H1 (cell line): ENCODE measurements around the gene CRYBG1. TPM values are rescaled to one million over a fixed set of nuclear protein-coding genes. Genes with fewer than 3 reads are reported as not detected.

Experiments
- CTCF ChIA-PET: fragments of 300-600 bp; sonication (Branson Sonifier 250); formaldehyde crosslinking; loops from one replicate; lab custom pipeline; 2021; ENCODE audit not compliant: partially characterized antibody; lab: Charles Lee
- POLR2A ChIA-PET: fragments of 300-600 bp; sonication (Branson Sonifier 250); formaldehyde crosslinking; loops from one replicate; lab custom pipeline; 2021; ENCODE audit warnings: inconsistent platforms; ENCODE audit not compliant: partially characterized antibody; lab: Charles Lee
- DNase-seq, 2 experiments: peaks; one replicate each; pipeline versions ENCODE4 v3.0.0 to v3.0.0-alpha.2; 2010 to 2022; ENCODE audit warnings: low spot score in 2 of 2, low read depth in 1 of 2, mixed read lengths in 1 of 2
- FAIRE-seq: peaks from 2 replicates; lab custom pipeline; 2011; peaks lifted over from hg19 to GRCh38; lab: Jason Lieb, UNC
- H2AFZ ChIP-seq: 2 replicates; pipeline ENCODE4 v1.8.1; 2012; ENCODE audit warnings: low read length, inconsistent platforms
- H2AK5ac ChIP-seq: 2 replicates; pipeline ENCODE4 v1.6.1; 2013; ENCODE audit warnings: low read depth, low read length
- H2BK120ac ChIP-seq: replicated peaks from 2 replicates; pipeline ENCODE3; 2013; ENCODE audit warnings: low read depth, low read length, inconsistent platforms
- H2BK12ac ChIP-seq: 2 replicates; pipeline ENCODE4 v1.6.1; 2013; ENCODE audit warnings: low read depth, low read length
- H2BK15ac ChIP-seq: 2 replicates; pipeline ENCODE4 v1.6.1; 2013; ENCODE audit warnings: low read length
- H2BK20ac ChIP-seq: 2 replicates; pipeline ENCODE4 v1.6.1; 2013; ENCODE audit warnings: low read length
- H2BK5ac ChIP-seq: 2 replicates; pipeline ENCODE4 v1.6.1; 2013; ENCODE audit warnings: low read depth, low read length
- H3K14ac ChIP-seq: 2 replicates; pipeline ENCODE4 v1.6.1; 2013; ENCODE audit warnings: inconsistent platforms; ENCODE audit not compliant: insufficient read length
- H3K18ac ChIP-seq: 2 replicates; pipeline ENCODE4 v1.6.1; 2013; ENCODE audit warnings: low read length; ENCODE audit errors: extremely low read depth
- H3K23ac ChIP-seq: 2 replicates; pipeline ENCODE4 v1.6.1; 2013; ENCODE audit warnings: inconsistent platforms; ENCODE audit not compliant: insufficient read length
- H3K23me2 ChIP-seq: 2 replicates; pipeline ENCODE4 v1.6.1; 2013; ENCODE audit warnings: low read depth, low read length
- H3K27ac ChIP-seq: 2 replicates; pipeline ENCODE4 v1.6.1; 2011; ENCODE audit warnings: low read depth, low read length, inconsistent platforms
- H3K27me3 ChIP-seq, 4 experiments: replicated peaks in 1 of 4; 1 replicate in 1 of 4; 2 replicates in 3 of 4; pipeline versions ENCODE4 v1.6.1 to v1.8.1; 2011 to 2013; ENCODE audit warnings: low read length in 3 of 4, mild to moderate bottlenecking in 3 of 4, inconsistent platforms in 2 of 4, mixed read lengths in 2 of 4, moderate library complexity in 1 of 4; ENCODE audit not compliant: control insufficient read depth in 3 of 4, insufficient read depth in 3 of 4; ENCODE audit errors: extremely low read depth in 1 of 4
- H3K36me3 ChIP-seq, 4 experiments: 2 replicates each; pipeline versions ENCODE4 v1.6.1 to v1.8.1; 2011 to 2013; ENCODE audit warnings: mild to moderate bottlenecking in 4 of 4, low read length in 3 of 4, moderate library complexity in 2 of 4, control low read depth in 1 of 4, inconsistent platforms in 1 of 4; ENCODE audit not compliant: insufficient read depth in 4 of 4, control insufficient read depth in 2 of 4
- H3K4ac ChIP-seq: replicated peaks from 2 replicates; pipeline ENCODE3; 2013; ENCODE audit warnings: low read length, low read depth, mixed read lengths, inconsistent platforms; ENCODE audit not compliant: insufficient read length
- H3K4me1 ChIP-seq, 4 experiments: replicated peaks in 1 of 4; 1 replicate in 1 of 4; 2 replicates in 3 of 4; pipeline versions ENCODE4 v1.6.1 to v1.8.1; 2011 to 2013; ENCODE audit warnings: low read length in 3 of 4, inconsistent platforms in 2 of 4, mixed read lengths in 1 of 4; ENCODE audit not compliant: insufficient read depth in 4 of 4, control insufficient read depth in 3 of 4
- H3K4me2 ChIP-seq, 2 experiments: 2 replicates each; pipeline versions ENCODE4 v1.6.1 to v1.8.1; 2011 to 2013; ENCODE audit warnings: low read depth in 2 of 2, low read length in 2 of 2, control low read depth in 1 of 2, inconsistent platforms in 1 of 2, mild to moderate bottlenecking in 1 of 2; ENCODE audit not compliant: insufficient read depth in 1 of 2
- H3K4me3 ChIP-seq, 4 experiments: fragments of 200-600, 300-600 bp in 1 of 4; sonication (generic), shearing (Covaris generic), sonication (Bioruptor Twin) in 1 of 4; 2 replicates each; pipeline versions ENCODE4 v1.5.1 to v1.8.1; 2011 to 2016; ENCODE audit warnings: low read length in 4 of 4, low read depth in 3 of 4, control low read depth in 2 of 4, inconsistent platforms in 2 of 4, mild to moderate bottlenecking in 2 of 4, mixed read lengths in 1 of 4, moderate library complexity in 1 of 4; ENCODE audit not compliant: insufficient read depth in 2 of 4; ENCODE audit errors: extremely low read depth in 1 of 4
- H3K56ac ChIP-seq: replicated peaks from 2 replicates; pipeline ENCODE3; 2013; ENCODE audit warnings: low read depth, mild to moderate bottlenecking, mixed read lengths, low read length, inconsistent platforms; ENCODE audit not compliant: insufficient read length
- H3K79me1 ChIP-seq: 2 replicates; pipeline ENCODE4 v1.6.1; 2013; ENCODE audit warnings: low read depth, low read length, control low read depth
- H3K79me2 ChIP-seq, 2 experiments: 2 replicates each; pipeline versions ENCODE4 v1.6.1 to v1.8.1; 2012 to 2013; ENCODE audit warnings: low read length in 2 of 2, mild to moderate bottlenecking in 2 of 2, inconsistent platforms in 1 of 2; ENCODE audit not compliant: insufficient read depth in 2 of 2, control insufficient read depth in 1 of 2
- H3K9ac ChIP-seq, 4 experiments: replicated peaks in 1 of 4; 1 replicate in 1 of 4; 2 replicates in 3 of 4; pipeline versions ENCODE4 v1.6.1 to v1.8.1; 2011 to 2013; ENCODE audit warnings: low read depth in 3 of 4, low read length in 3 of 4, control low read depth in 2 of 4, mild to moderate bottlenecking in 2 of 4, moderate library complexity in 2 of 4, inconsistent platforms in 1 of 4; ENCODE audit errors: extremely low read depth in 1 of 4
- H3K9me3 ChIP-seq, 2 experiments: 2 replicates each; pipeline versions ENCODE4 v1.6.1 to v1.8.1; 2012 to 2013; ENCODE audit warnings: mild to moderate bottlenecking in 2 of 2, moderate library complexity in 2 of 2, control low read depth in 1 of 2, inconsistent platforms in 1 of 2, low read depth in 1 of 2, low read length in 1 of 2, mixed read lengths in 1 of 2; ENCODE audit not compliant: insufficient read depth in 2 of 2
- H4K20me1 ChIP-seq, 2 experiments: replicated peaks in 1 of 2; 2 replicates each; pipeline versions ENCODE3 to v1.8.1; 2011 to 2013; ENCODE audit warnings: inconsistent platforms in 2 of 2, low read length in 2 of 2, mild to moderate bottlenecking in 1 of 2; ENCODE audit not compliant: insufficient read depth in 2 of 2, control insufficient read depth in 1 of 2
- H4K5ac ChIP-seq: 2 replicates; pipeline ENCODE4 v1.6.1; 2013; ENCODE audit warnings: low read length, low read depth, mixed read lengths, inconsistent platforms; ENCODE audit not compliant: insufficient read length
- H4K8ac ChIP-seq: 2 replicates; pipeline ENCODE4 v1.8.0; 2013; ENCODE audit warnings: mild to moderate bottlenecking, moderate library complexity, low read length, inconsistent platforms; ENCODE audit not compliant: insufficient read depth; ENCODE audit errors: extremely low read depth
- H4K91ac ChIP-seq: replicated peaks from 2 replicates; pipeline ENCODE3; 2013; ENCODE audit warnings: low read length, mixed read lengths, inconsistent platforms; ENCODE audit not compliant: insufficient read length
- BCL11A ChIP-seq, 2 experiments: IDR thresholded peaks; one replicate each; pipeline ENCODE4 v1.6.1; 2011; ENCODE audit warnings: low read depth in 2 of 2, low read length in 2 of 2, mild to moderate bottlenecking in 2 of 2
- CBX8 ChIP-seq: fragments of 300-800, 300-1000 bp; sonication (generic); IDR thresholded peaks from 2 replicates; pipeline ENCODE4 v1.7.1; 2016; ENCODE audit warnings: low read depth, low read length, borderline replicate concordance
- GTF2F1 ChIP-seq: IDR thresholded peaks from 2 replicates; pipeline ENCODE4 v1.6.1; 2012; ENCODE audit warnings: low read depth, low read length, improper control_type of control experiment, borderline replicate concordance
- KDM5A ChIP-seq: fragments of 200-600 bp; IDR thresholded peaks from 2 replicates; pipeline ENCODE4 v1.7.1; 2012; ENCODE audit warnings: mild to moderate bottlenecking, low read length, inconsistent platforms, mixed read lengths
- MAX ChIP-seq: IDR thresholded peaks from 2 replicates; pipeline ENCODE4 v1.6.1; 2012; ENCODE audit warnings: inconsistent platforms
- PHF8 ChIP-seq: fragments of 200-600 bp; sonication (generic); conservative IDR thresholded peaks from 2 replicates; pipeline ENCODE4 v1.7.1; 2012; ENCODE audit warnings: low read depth, mild to moderate bottlenecking, inconsistent platforms, low read length, moderate library complexity
- RXRA ChIP-seq: IDR thresholded peaks from 2 replicates; pipeline ENCODE4 v1.6.1; 2011; ENCODE audit warnings: low read depth, mild to moderate bottlenecking, low read length, moderate library complexity; ENCODE audit not compliant: insufficient read depth
- SIRT6 ChIP-seq: IDR thresholded peaks from one replicate; pipeline ENCODE4 v1.7.1; 2012; ENCODE audit warnings: low read length, inconsistent platforms
- SRF ChIP-seq: IDR thresholded peaks from 2 replicates; pipeline ENCODE4 v1.6.1; 2011; ENCODE audit warnings: mild to moderate bottlenecking, low read depth, low read length, moderate library complexity
- TAF1 ChIP-seq: IDR thresholded peaks from 2 replicates; pipeline ENCODE4 v1.6.1; 2011; ENCODE audit warnings: mild to moderate bottlenecking, low read depth, low read length
- ZNF274 ChIP-seq: IDR thresholded peaks from 2 replicates; pipeline ENCODE4 v1.7.0; 2012; ENCODE audit warnings: low read length, borderline replicate concordance; ENCODE audit errors: extremely low read depth
- WGBS, 2 experiments: shearing (Covaris generic) in 1 of 2; methylation state at CpG; one replicate each; pipeline versions ENCODE4 v1.1.6 to v1.1.7; 2013 to 2015; ENCODE audit warnings: low lambda C conversion rate in 2 of 2, mixed read lengths in 2 of 2, inconsistent platforms in 1 of 2, low coverage in 1 of 2, missing lambda C conversion rate in 1 of 2; ENCODE audit not compliant: insufficient replicate concordance in 2 of 2, insufficient coverage in 1 of 2, insufficient read length in 1 of 2; ENCODE audit errors: extremely low coverage in 1 of 2, missing lambda C conversion rate in 1 of 2; 5-methylcytosine and 5-hydroxymethylcytosine counted together
- polyA plus RNA-seq, 7 experiments: library from polyadenylated mRNA; depleted of rRNA in 3 of 7; stranded (reverse) in 5 of 7; unstranded in 2 of 7; fragments of >200 nt in 5 of 7; fragments of 200-250 nt in 2 of 7; gene quantifications; 1 replicate in 5 of 7; 2 replicates in 1 of 7; 4 replicates in 1 of 7; pipeline versions ENCODE4 v1.2.1 to v1.2.3, GENCODE V29; 2011 to 2013; ENCODE audit warnings: missing spikeins in 2 of 7, mixed read lengths in 2 of 7
- total RNA-seq: library from RNA; stranded (reverse); fragmentation: NEBNext Ultra II Directional; extraction: Animal tissue kit (Norgen Biotek cat#: 25700); gene quantifications from 2 replicates; pipeline ENCODE4 v1.2.1, GENCODE V29; 2021

The CRYBG1 gene
- total and polyA plus RNA-seq, 2 of the 8 experiments (the other 6 are each of a cell fraction or from before 2014, with no cell fraction given) = 2.2 to 11.6 TPM

- H3K9ac ChIP-seq = no peak overlapping the region
- H3K18ac ChIP-seq = no peak overlapping the region; the same call in 1 of the 2 replicates
- H3K9me3 ChIP-seq = no peaks in the 10 kb centered on the region
- H2AFZ ChIP-seq = no peak overlapping the region
- H2AK5ac ChIP-seq = no peak overlapping the region
- H3K56ac ChIP-seq = no peak overlapping the region
- FAIRE-seq (no peak), DNase-seq (no peak)
- no peaks in the 10 kb centered on the region for H3K23me2 ChIP-seq
- H3K79me2 ChIP-seq = no peaks in the 10 kb centered on the region
- ChIA-PET POLR2A (no interaction called here), CTCF (interaction anchor here (1.0 to 1.4 kb wide), 4 partner anchors 21 to 78 kb away, joined by 3 to 4 read pairs (median 4); no protein-coding TSS in a partner anchor)
- no peak overlapping the region for H3K4ac ChIP-seq
- no peak overlapping the region for H2BK120ac ChIP-seq
- no peaks in the 10 kb centered on the region; a peak in 3 of 7 replicates for H3K27me3 ChIP-seq
- no peak overlapping the region for H4K91ac ChIP-seq
- no peak overlapping the region for H4K5ac ChIP-seq
- no peaks in the 10 kb centered on the region for H3K36me3 ChIP-seq
- H4K20me1 ChIP-seq = peaks cover 0 to 3% of the 10 kb centered on the region in 2 experiments
- no peak for TF ChIP-seq PHF8
- TF ChIP-seq ZNF274 = no peak
- TF ChIP-seq TAF1 = no peak
- no peak for TF ChIP-seq SIRT6
- TF ChIP-seq GTF2F1 = no peak
- TF ChIP-seq SRF = no peak
- no peak for TF ChIP-seq BCL11A (IDR thresholded peaks at IDR 0.05; ENCODE audit: low read depth in 2 of 2, low read length in 2 of 2)
- TF ChIP-seq RXRA = no peak
- no peak for TF ChIP-seq MAX
- no peak for TF ChIP-seq CBX8
- no peak for TF ChIP-seq KDM5A
- no peak overlapping the region for H4K8ac ChIP-seq
- H3K4me3 ChIP-seq = no peak overlapping the region
- H3K14ac ChIP-seq = no peak overlapping the region
- H3K4me2 ChIP-seq = no peak overlapping the region
- no peaks in the 10 kb centered on the region; the same call in 1 of the 2 replicates for H3K79me1 ChIP-seq
- H3K4me1 ChIP-seq = peaks cover 0 to 4% (median 0%) of the 10 kb centered on the region in 4 experiments; a peak in 2 of 7 replicates
- H3K27ac ChIP-seq = no peak overlapping the region
- no peak overlapping the region for H3K23ac ChIP-seq
- H2BK15ac ChIP-seq = no peak overlapping the region
- no peak overlapping the region for H2BK12ac ChIP-seq
- no peak overlapping the region for H2BK20ac ChIP-seq
- 95% methylated on average over 4 of the region's 4 CpGs; no CpG with 5 or more reads in 1 of the 2 experiments for WGBS, 2 experiments
- no peak overlapping the region for H2BK5ac ChIP-seq
Measured at GRCh38 chr6:106488494-106489370, 128.2 kb downstream of the CRYBG1 start.
